ENCODE data around the gene ADI1. TPM values are rescaled to one million over a fixed set of nuclear protein-coding genes. Genes with fewer than 3 reads are reported as not detected.
"Not testable (repeated sequence)": the region's sequence is repeated elsewhere in the genome, so short reads cannot be mapped to it uniquely, and the experiment has no call there.

Gene ADI1
- total and polyA plus RNA-seq, 2 experiments from 2014 or later: 77.7 to 140 TPM

DNA sequence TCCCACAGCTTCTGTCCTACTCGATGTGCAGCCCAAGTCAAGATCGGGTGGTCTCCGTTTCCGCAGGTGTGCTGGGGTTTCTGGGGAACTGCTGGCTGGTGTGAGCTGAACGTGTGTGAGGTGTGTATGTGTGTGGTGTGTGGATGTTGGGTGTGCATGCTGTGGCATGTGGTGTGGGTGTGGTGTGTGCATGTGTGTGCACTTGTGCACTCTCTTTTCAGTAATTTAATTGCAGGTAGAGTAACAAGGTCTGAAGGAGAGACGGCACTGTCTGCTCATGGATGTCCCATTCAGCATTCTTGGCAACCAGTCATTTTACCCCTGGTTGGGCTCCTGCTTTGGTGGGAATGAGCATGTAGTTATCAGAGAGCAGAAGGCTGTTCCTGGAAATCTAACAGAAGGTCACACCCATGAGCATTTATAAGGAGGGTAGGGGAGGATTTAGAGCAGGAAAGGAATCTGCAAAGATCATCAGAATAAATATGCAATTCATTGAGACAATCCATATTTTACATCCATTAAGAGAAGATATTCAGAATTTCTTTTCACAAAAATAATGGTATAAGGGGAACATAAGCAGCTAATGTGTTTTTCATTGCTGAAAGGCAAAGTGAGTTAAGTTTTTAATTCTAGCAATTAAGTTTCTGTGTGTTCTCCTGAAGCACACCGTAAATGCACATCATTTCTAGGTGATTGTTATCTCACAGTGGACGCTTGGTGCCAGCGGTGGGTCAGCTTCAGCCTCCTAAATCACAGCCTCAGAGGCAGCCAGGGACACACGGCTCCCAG lies 60.7 kb downstream of the ADI1 start:
- H3K4me3 ChIP-seq: no peak overlapping the region

DNA sequence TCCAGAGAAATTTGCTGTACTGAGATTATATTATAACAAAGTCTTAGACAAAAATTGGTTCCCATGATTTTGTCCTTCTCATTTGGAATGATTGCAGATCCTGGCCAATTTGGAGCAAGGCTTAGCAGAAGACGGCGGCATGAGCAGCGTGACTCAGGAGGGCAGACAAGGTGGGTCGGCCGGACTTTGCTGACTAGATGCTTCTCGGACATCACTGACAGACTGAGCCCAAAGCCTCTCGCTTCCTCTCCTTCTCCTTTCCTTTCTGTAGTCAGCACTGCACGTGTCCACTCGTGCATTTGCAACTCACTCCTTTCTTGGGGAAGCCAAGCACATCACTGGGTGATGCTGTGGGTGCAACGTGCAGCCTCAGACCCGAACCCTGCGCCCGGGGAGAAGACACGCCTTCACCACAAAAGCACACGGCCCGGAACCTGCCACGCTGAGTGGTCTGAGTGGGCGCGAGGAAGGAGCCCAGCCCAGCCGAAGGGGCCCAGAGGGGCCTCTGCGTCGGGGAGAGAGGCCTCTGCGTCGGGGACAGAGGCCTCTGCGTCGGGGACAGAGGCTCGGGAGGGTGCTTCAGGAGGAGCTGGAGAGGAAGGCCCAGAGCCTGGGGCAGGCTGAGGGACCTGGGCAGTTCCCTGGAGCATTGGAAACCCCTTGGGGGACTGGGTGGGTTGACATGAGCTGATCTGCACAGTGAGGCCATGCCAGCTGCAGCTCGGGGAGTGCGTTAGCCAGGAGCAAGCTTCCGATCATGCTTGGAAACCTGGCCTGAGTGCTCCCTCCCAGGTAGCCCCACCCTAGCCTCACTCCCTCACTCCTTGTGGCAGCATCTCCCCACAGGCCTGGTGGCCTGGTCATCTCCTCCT lies 61.6 kb downstream of the ADI1 start:
- no peaks in the 10 kb centered on the region for H3K79me2 ChIP-seq (ENCODE audit: insufficient read depth)
- peaks cover 5% of the 10 kb centered on the region; the same call in 1 of the 2 replicates for H3F3A ChIP-seq (ENCODE audit: insufficient read depth)
- no peaks in the 10 kb centered on the region for H4K20me1 ChIP-seq (ENCODE audit: insufficient read depth)
- H3K9me3 ChIP-seq (ENCODE audit: low read depth): no peaks in the 10 kb centered on the region
- H3K9ac ChIP-seq: no peak overlapping the region
- no peak overlapping the region for H3K4me3 ChIP-seq
- no peaks in the 10 kb centered on the region for H3K36me3 ChIP-seq (ENCODE audit: low read depth)
- no peaks in the 10 kb centered on the region for H3K27me3 ChIP-seq (replicated peaks; ENCODE audit: insufficient read depth)
- H3K4me2 ChIP-seq (ENCODE audit: unreplicated experiment): no peak overlapping the region
- 88 to 91% methylated on average over 26 to 30 of the region's 30 CpGs for WGBS, 2 experiments (ENCODE audit: low coverage in 1 of 2, low lambda C conversion rate in 2 of 2, missing lambda C conversion rate in 2 of 2)
- H3K27ac ChIP-seq: no peak overlapping the region
- TF ChIP-seq EZH2phosphoT487 (IDR thresholded peaks at IDR 0.05; ENCODE audit: insufficient read depth, low read depth) (no peak), EZH2 (IDR thresholded peaks at IDR 0.05; ENCODE audit: insufficient read depth, poor library complexity, severe bottlenecking) (no peak)
- no peaks in the 10 kb centered on the region for H3K9me2 ChIP-seq (ENCODE audit: insufficient read depth)
- no peaks in the 10 kb centered on the region for H3K4me1 ChIP-seq (ENCODE audit: insufficient read depth)
- in situ Hi-C loops (cut with MboI): no loop called here
- H2AFZ ChIP-seq: no peak overlapping the region
- no peak for DNase-seq

More for the DNA sequence above, 60.7 kb downstream of the ADI1 start:
- DNase-seq: no peak
- WGBS, 2 experiments (ENCODE audit: low coverage in 1 of 2, low lambda C conversion rate in 2 of 2, missing lambda C conversion rate in 2 of 2): 87 to 90% methylated on average over 10 of the region's 10 CpGs
- no peak for TF ChIP-seq EZH2phosphoT487 (IDR thresholded peaks at IDR 0.05; ENCODE audit: insufficient read depth, low read depth)
- TF ChIP-seq EZH2 (IDR thresholded peaks at IDR 0.05; ENCODE audit: insufficient read depth, poor library complexity, severe bottlenecking): no peak
- Histone ChIP-seq H3F3A (ENCODE audit: insufficient read depth) (peaks cover 5% of the 10 kb centered on the region; the same call in 1 of the 2 replicates), H3K9ac (no peak overlapping the region), H3K27ac (no peak overlapping the region), H3K27me3 (replicated peaks; ENCODE audit: insufficient read depth) (no peaks in the 10 kb centered on the region), H3K4me2 (ENCODE audit: unreplicated experiment) (no peak overlapping the region), H3K4me1 (ENCODE audit: insufficient read depth) (no peaks in the 10 kb centered on the region), H4K20me1 (ENCODE audit: insufficient read depth) (no peaks in the 10 kb centered on the region), H3K9me3 (ENCODE audit: low read depth) (no peaks in the 10 kb centered on the region), H3K79me2 (ENCODE audit: insufficient read depth) (no peaks in the 10 kb centered on the region), H3K36me3 (ENCODE audit: low read depth) (no peaks in the 10 kb centered on the region), H2AFZ (no peak overlapping the region), H3K9me2 (ENCODE audit: insufficient read depth) (no peaks in the 10 kb centered on the region)
- in situ Hi-C loops (cut with MboI): no loop called here

DNA sequence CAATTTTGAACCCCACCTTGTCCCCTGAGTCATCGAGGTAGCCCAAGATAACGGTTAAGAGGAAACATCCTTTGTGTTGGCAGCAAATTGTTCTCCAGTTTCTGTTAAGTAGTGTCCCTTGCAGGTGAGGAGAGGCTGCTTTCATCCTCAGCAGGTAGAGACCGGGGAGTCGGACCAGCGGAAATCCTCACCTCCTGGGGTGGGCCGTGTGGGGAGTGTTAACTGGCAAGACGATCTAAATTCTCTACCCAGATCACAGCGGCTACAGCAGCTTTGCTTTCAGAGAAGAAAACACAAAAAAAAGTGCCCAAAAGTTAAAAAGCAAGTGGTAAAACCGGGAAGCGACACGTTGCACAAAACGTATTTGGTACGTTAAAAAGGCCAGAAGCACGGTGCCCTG lies 63.2 kb downstream of the ADI1 start:
- 94 to 96% methylated on average over 14 of the region's 14 CpGs for WGBS, 2 experiments (ENCODE audit: low coverage in 1 of 2, low lambda C conversion rate in 2 of 2, missing lambda C conversion rate in 2 of 2)
- no peak overlapping the region for H3K4me2 ChIP-seq (ENCODE audit: unreplicated experiment)
- 0 out of 2 replicates have a peak, but pooled peaks cover 3% of the 10 kb centered on the region for H3K79me2 ChIP-seq (ENCODE audit: insufficient read depth)
- H3F3A ChIP-seq (ENCODE audit: insufficient read depth): no peaks in the 10 kb centered on the region
- no peaks in the 10 kb centered on the region for H3K36me3 ChIP-seq (ENCODE audit: low read depth)
- H4K20me1 ChIP-seq (ENCODE audit: insufficient read depth): no peaks in the 10 kb centered on the region
- DNase-seq: no peak
- H3K27ac ChIP-seq: no peak overlapping the region
- TF ChIP-seq EZH2 (IDR thresholded peaks at IDR 0.05; ENCODE audit: insufficient read depth, poor library complexity, severe bottlenecking) (no peak), EZH2phosphoT487 (IDR thresholded peaks at IDR 0.05; ENCODE audit: insufficient read depth, low read depth) (no peak)
- in situ Hi-C loops (cut with MboI): no loop called here
- no peaks in the 10 kb centered on the region for H3K9me3 ChIP-seq (ENCODE audit: low read depth)
- H3K27me3 ChIP-seq (replicated peaks; ENCODE audit: insufficient read depth): no peaks in the 10 kb centered on the region
- no peak overlapping the region for H2AFZ ChIP-seq
- H3K4me3 ChIP-seq: no peak overlapping the region
- H3K9ac ChIP-seq: no peak overlapping the region
- no peaks in the 10 kb centered on the region for H3K9me2 ChIP-seq (ENCODE audit: insufficient read depth)
- no peaks in the 10 kb centered on the region for H3K4me1 ChIP-seq (ENCODE audit: insufficient read depth)

DNA sequence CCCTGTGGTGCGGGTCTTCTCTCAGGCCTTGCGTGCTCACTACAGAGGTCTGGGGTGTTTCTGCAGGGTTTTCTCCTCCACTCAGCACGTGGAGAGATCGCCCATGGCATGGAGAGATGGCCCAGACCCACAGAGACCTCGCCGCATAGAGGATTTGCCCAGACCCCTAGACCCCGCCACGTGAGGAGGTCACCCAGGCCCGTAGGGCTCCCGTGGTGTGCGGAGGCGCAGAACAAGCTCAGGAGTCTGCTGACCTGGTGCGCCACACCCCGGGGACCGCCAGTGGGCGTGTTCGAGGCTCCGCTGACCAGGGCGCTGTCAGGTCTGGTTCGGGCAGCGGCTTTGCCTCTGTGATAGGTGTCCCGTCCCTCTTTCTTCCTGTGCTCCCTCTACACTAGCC lies 64.5 kb downstream of the ADI1 start:
- TF ChIP-seq EZH2 (IDR thresholded peaks at IDR 0.05; ENCODE audit: insufficient read depth, poor library complexity, severe bottlenecking) (no peak), EZH2phosphoT487 (IDR thresholded peaks at IDR 0.05; ENCODE audit: insufficient read depth, low read depth) (no peak)
- Histone ChIP-seq H3K9me2 (ENCODE audit: insufficient read depth) (no peaks in the 10 kb centered on the region), H3K9me3 (ENCODE audit: low read depth) (no peaks in the 10 kb centered on the region), H3K4me2 (ENCODE audit: unreplicated experiment) (no peak overlapping the region), H3K4me3 (no peak overlapping the region), H2AFZ (no peak overlapping the region), H3K27ac (no peak overlapping the region), H3K79me2 (ENCODE audit: insufficient read depth) (0 out of 2 replicates have a peak, but pooled peaks cover 4% of the 10 kb centered on the region), H3K4me1 (ENCODE audit: insufficient read depth) (no peaks in the 10 kb centered on the region), H4K20me1 (ENCODE audit: insufficient read depth) (no peaks in the 10 kb centered on the region), H3K9ac (no peak overlapping the region), H3K36me3 (ENCODE audit: low read depth) (no peaks in the 10 kb centered on the region; the same call in 1 of the 2 replicates), H3F3A (ENCODE audit: insufficient read depth) (no peaks in the 10 kb centered on the region), H3K27me3 (replicated peaks; ENCODE audit: insufficient read depth) (no peaks in the 10 kb centered on the region)
- in situ Hi-C loops (cut with MboI): no loop called here
- no peak for DNase-seq
- 93 to 95% methylated on average over 22 of the region's 22 CpGs for WGBS, 2 experiments (ENCODE audit: low coverage in 1 of 2, low lambda C conversion rate in 2 of 2, missing lambda C conversion rate in 2 of 2)

DNA sequence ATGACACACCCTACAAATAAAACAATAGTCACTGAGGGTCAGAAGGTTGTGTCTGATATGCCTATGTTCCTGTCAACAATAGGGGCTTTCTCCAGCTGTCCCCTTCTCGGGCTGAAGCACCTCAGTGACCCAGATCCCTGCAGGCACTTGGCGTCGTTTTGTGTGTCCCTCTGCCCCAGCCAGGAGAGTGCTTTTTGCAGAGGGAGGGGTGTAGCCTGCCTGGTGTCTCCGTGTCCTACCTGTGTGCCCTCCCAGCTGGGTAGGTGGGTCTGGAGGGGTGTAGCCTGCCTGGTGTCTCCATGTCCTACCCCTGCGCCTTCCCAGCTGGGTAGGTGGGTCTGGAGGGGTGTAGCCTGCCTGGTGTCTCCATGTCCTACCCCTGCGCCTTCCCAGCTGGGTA lies 65.3 kb downstream of the ADI1 start:
- H3K27ac ChIP-seq; DNase-seq; H2AFZ ChIP-seq; in situ Hi-C loops (cut with MboI); H3K4me1 ChIP-seq (ENCODE audit: insufficient read depth); H3K4me3 ChIP-seq; H3K36me3 ChIP-seq (ENCODE audit: low read depth); H3K9me2 ChIP-seq (ENCODE audit: insufficient read depth); H3K27me3 ChIP-seq (replicated peaks; ENCODE audit: insufficient read depth); H3F3A ChIP-seq (ENCODE audit: insufficient read depth); H4K20me1 ChIP-seq (ENCODE audit: insufficient read depth); H3K9me3 ChIP-seq (ENCODE audit: low read depth); H3K79me2 ChIP-seq (ENCODE audit: insufficient read depth); H3K9ac ChIP-seq; H3K4me2 ChIP-seq (ENCODE audit: unreplicated experiment): not testable (repeated sequence)
- WGBS, 2 experiments (ENCODE audit: low coverage in 1 of 2, low lambda C conversion rate in 2 of 2, missing lambda C conversion rate in 2 of 2): 87 to 92% methylated on average over 5 to 6 of the region's 6 CpGs
